Lower leg skin (tissue), 4 donors: Measurements from ENCODE around the gene ZNF614. TPM values are rescaled to one million over a fixed set of nuclear protein-coding genes. Genes with fewer than 3 reads are reported as not detected.
"Not testable (repeated sequence)": the region's sequence is repeated elsewhere in the genome, so short reads cannot be mapped to it uniquely, and the experiment has no call there.

ENCODE experiments used
- DNase-seq, 2 donors: peaks; one replicate each; pipeline ENCODE4 v3.0.0-alpha.2; 2019; ENCODE audit warnings: low spot score in 2 of 2
- H3K4me3 ChIP-seq: fragments of 200-600 bp; sonication (generic); 2 replicates; pipeline ENCODE4 v1.5.1; 2017; ENCODE audit warnings: mild to moderate bottlenecking, low read depth; ENCODE audit not compliant: poor library complexity, severe bottlenecking
- CTCF ChIP-seq, 3 donors: fragments of 450-650 bp; IDR thresholded peaks; one replicate each; pipeline ENCODE4 v1.5.1; 2016; ENCODE audit warnings: antibody characterized with exemption in 3 of 3, mild to moderate bottlenecking in 3 of 3, moderate library complexity in 2 of 3
- POLR2A ChIP-seq, 2 donors: fragments of 450-650 bp; IDR thresholded peaks; one replicate each; pipeline ENCODE4 v1.6.1; 2016 to 2017; ENCODE audit warnings: antibody characterized with exemption in 2 of 2, mild to moderate bottlenecking in 1 of 2, moderate library complexity in 1 of 2
- WGBS, 2 donors: methylation state at CpG; one replicate each; pipeline ENCODE4 v1.1.5; 2018; 5-methylcytosine and 5-hydroxymethylcytosine counted together
- intact Hi-C: fragments of 100-400 bp; cut with DNase I; formaldehyde crosslinking; loops from one replicate; pipeline ENCODE4 v1.15.0; 2023; ENCODE audit warnings: low total_unique reads
- total RNA-seq, 4 donors: library from RNA; depleted of rRNA; stranded (reverse); fragments of >200 nt; gene quantifications; one replicate each; pipeline ENCODE4 v1.1.0, GENCODE V29; 2016

The ZNF614 gene
- total RNA-seq, 4 donors from 2014 or later: 3.9 to 6.4 (median 4.3) TPM

- 97 to 98% methylated on average over 2 of the region's 2 CpGs for WGBS, 2 donors
Measured at GRCh38 chr19:51994048-51994644, 34.0 kb downstream of the ZNF614 start.

DNA sequence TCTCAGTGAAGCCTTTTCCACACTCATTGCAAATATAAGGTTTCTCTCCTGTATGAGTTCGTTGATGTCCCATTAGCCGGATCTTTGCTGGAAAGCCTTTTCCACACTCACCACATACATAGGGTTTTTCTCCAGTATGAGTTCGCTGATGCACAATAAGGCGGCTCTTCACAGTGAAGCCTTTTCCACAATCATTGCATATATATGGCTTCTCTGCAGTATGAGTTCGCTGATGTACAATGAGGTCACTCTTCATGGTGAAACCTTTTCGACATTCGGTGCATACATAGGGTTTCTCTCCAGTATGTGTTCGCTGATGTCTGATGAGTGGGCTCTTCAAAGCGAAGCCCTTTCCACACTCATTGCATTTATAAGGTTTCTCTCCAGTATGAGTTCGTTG is 34.8 kb downstream of the ZNF614 start:
- no peak overlapping the region for H3K4me3 ChIP-seq
- no peak for TF ChIP-seq CTCF (IDR thresholded peaks at IDR 0.05)
- no peak for TF ChIP-seq POLR2A (IDR thresholded peaks at IDR 0.05)
- DNase-seq: no peak
- intact Hi-C loops: no loop called here
- 98 to 99% methylated on average over 10 of the region's 10 CpGs for WGBS, 2 donors

More at GRCh38 chr19:51994048-51994644, 34.0 kb downstream of the ZNF614 start:
- intact Hi-C loops: no loop called here
- no peak overlapping the region for H3K4me3 ChIP-seq
- TF ChIP-seq POLR2A (IDR thresholded peaks at IDR 0.05) (no peak), CTCF (IDR thresholded peaks at IDR 0.05) (no peak)
- no peak for DNase-seq

- peak within 1 kb of the TSS; percentile 81 for H3K4me3 ChIP-seq
- 3 to 4% methylated on average over 33 of the region's 33 CpGs for WGBS, 2 donors
- peak; percentile 96 to 97 for DNase-seq
- no peak for TF ChIP-seq POLR2A (IDR thresholded peaks at IDR 0.05)
- no peak for TF ChIP-seq CTCF (IDR thresholded peaks at IDR 0.05)
- intact Hi-C loops: loop anchor here (10.0 kb wide), 1 partner anchor 62 kb away; the partner anchor contains the start of gene ZNF613
Measured at GRCh38 chr19:51986309-51987291, 41.6 kb downstream of the ZNF614 start, which contains the start of gene ZNF350. TSS of gene ZNF350 (minus strand) at chr19:51986840. CDS start at chr19:51974360, 12,480 bp downstream.

DNA sequence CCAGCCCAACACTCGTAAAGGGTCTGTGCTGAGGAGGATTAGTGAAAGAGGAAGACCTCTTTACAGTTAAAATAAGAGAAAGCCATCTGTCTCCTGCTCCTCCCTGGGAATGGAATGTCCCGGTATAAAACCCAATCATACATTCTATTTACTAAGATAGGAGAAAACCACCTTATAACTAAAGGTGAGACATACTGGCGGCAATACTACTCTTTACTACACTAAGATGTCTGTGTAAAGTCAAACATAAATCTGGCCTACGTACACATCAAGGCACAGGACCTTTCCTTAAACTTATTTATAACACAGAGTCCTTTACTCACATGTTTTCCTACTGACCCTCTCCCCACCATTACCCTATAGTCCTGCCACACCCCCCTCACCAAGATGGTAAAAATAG is 44.8 kb downstream of the ZNF614 start:
- TF ChIP-seq POLR2A (IDR thresholded peaks at IDR 0.05) (no peak), CTCF (IDR thresholded peaks at IDR 0.05) (no peak)
- intact Hi-C loops: loop anchor here (10.0 kb wide), 1 partner anchor 59 kb away; the partner anchor contains the start of gene ZNF613
- WGBS, 2 donors: 94 to 98% methylated on average over 4 of the region's 4 CpGs
- H3K4me3 ChIP-seq: no peak overlapping the region
- no peak for DNase-seq

DNA sequence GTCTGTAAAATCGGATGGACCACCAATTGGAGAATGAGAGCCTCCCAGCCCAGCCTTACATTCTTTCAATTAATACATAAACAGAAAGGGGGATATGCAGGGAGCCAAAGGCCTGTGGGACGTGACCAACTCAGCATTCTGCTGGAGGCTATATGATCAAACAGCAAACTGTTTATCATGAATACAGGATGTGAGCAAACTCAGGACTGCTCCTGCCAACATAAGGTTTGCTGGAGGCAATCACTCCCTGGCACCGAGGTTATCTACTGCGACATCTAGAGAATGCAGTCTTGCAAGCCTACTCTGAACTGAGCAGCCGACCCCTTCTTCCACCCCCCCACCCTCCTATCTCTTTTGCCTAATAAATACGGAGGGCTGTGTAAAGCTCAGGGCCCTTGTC is 47.3 kb downstream of the ZNF614 start:
- not testable (repeated sequence) for DNase-seq, H3K4me3 ChIP-seq
- 66 to 85% methylated on average over 6 of the region's 6 CpGs for WGBS, 2 donors
- intact Hi-C loops: loop anchor here (10.0 kb wide), 1 partner anchor 56 kb away; the partner anchor contains the start of gene ZNF613
